Measurements from ENCODE around the gene ZNF559. TPM values are rescaled to one million over a fixed set of nuclear protein-coding genes. Genes with fewer than 3 reads are reported as not detected.

The ZNF559 gene
- total RNA-seq, 3 donors from 2014 or later: 18.4 to 39.1 (median 23.4) TPM

DNA sequence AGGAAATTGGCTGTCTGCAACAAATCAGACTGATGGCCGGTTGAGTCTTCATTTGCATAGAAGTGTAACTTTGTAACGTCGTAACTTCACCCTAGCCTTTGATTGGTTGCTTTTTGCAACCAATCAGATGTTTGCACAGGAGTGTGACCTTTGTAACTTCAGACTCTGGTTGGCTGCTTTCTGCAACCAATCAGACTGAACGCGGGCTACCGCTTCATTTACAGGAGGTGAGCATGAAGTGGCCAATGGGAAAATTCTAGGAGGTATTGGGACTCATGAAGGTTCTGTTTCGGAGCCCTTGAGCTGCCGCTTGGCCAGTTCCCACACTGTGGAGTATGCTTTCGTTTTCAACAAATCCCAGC, 441 bp upstream of the ZNF559 start:
- Histone ChIP-seq H3K9me3 (peaks cover 17 to 34% of the 10 kb centered on the region in 2 donors), H3K27me3 (no peaks in the 10 kb centered on the region), H3K36me3 (no peaks in the 10 kb centered on the region), H3K27ac (peak overlapping the region; percentile 91 to 94), H3K4me3 (peak overlapping the region; percentile 72 to 89 (median 86)), H3K4me1 (no peaks in the 10 kb centered on the region)
- intact Hi-C loops (cut with DNase I; ENCODE audit: low total_unique reads): no loop called here
- DNase-seq (ENCODE audit: low spot score in 2 of 2): peak in 1 of 2 donors; percentile 54
- TF ChIP-seq, protein P1, sequence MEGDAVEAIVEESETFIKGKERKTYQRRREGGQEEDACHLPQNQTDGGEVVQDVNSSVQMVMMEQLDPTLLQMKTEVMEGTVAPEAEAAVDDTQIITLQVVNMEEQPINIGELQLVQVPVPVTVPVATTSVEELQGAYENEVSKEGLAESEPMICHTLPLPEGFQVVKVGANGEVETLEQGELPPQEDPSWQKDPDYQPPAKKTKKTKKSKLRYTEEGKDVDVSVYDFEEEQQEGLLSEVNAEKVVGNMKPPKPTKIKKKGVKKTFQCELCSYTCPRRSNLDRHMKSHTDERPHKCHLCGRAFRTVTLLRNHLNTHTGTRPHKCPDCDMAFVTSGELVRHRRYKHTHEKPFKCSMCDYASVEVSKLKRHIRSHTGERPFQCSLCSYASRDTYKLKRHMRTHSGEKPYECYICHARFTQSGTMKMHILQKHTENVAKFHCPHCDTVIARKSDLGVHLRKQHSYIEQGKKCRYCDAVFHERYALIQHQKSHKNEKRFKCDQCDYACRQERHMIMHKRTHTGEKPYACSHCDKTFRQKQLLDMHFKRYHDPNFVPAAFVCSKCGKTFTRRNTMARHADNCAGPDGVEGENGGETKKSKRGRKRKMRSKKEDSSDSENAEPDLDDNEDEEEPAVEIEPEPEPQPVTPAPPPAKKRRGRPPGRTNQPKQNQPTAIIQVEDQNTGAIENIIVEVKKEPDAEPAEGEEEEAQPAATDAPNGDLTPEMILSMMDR (IDR thresholded peaks at IDR 0.05): no peak
- TF ChIP-seq POLR2A (IDR thresholded peaks at IDR 0.05) (no peak), POLR2AphosphoS5 (IDR thresholded peaks at IDR 0.05) (no peak)

DNA sequence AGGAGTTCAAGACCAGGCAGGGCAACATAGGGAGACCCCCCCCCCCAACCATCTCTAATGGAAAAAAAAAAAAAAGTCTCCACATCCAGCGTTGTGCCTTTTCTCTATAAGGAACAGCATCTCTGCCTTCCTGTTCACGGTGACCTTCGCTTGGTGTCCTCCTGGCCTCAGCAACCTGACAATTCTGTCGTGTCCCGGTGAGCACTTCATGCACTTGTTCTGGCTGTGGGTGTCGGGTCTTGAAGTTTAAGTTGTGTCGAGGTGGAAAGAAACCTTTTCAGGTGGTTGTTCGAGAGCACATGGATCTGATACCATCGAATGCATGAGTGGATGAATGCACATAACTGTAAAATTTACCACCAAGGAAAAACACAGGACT, 594 bp downstream of the ZNF559 start:
- Histone ChIP-seq H3K36me3 (no peaks in the 10 kb centered on the region), H3K9me3 (peaks cover 21 to 44% of the 10 kb centered on the region in 2 donors), H3K4me1 (no peaks in the 10 kb centered on the region), H3K27me3 (no peaks in the 10 kb centered on the region), H3K27ac (peak overlapping the region; percentile 91 to 94), H3K4me3 (peak overlapping the region; percentile 72 to 89 (median 86))
- no peak for DNase-seq (ENCODE audit: low spot score in 2 of 2)
- TF ChIP-seq POLR2A (IDR thresholded peaks at IDR 0.05): no peak
- TF ChIP-seq, protein P1 (IDR thresholded peaks at IDR 0.05): no peak
- TF ChIP-seq POLR2AphosphoS5 (IDR thresholded peaks at IDR 0.05): no peak
- intact Hi-C loops (cut with DNase I; ENCODE audit: low total_unique reads): no loop called here

DNA sequence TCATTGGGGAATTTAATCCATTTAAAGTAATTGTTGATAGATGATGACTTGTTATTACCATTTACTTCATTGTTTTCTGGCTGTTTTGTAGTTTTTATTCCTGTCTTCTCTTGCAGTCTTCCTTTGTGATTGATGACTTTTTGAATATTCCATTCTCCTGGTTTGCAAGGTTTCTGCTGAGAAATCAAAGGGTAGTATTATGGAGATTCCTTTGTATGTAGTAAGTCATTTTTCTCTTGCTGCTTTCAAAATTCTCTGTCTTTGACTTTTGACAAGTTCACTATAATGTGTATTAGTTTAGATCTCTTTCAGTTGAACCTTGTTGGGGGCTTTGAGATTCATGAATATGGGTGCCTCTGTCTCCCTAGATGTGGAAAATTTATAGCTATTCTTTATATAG, 6.0 kb downstream of the ZNF559 start:
- Histone ChIP-seq H3K9me3 (peaks cover 62 to 95% of the 10 kb centered on the region in 2 donors), H3K27me3 (no peaks in the 10 kb centered on the region), H3K36me3 (peaks cover 16% of the 10 kb centered on the region), H3K27ac (no peak overlapping the region), H3K4me1 (no peaks in the 10 kb centered on the region), H3K4me3 (no peak overlapping the region)
- TF ChIP-seq, protein P1 (IDR thresholded peaks at IDR 0.05): no peak
- TF ChIP-seq POLR2AphosphoS5 (IDR thresholded peaks at IDR 0.05): no peak
- TF ChIP-seq POLR2A (IDR thresholded peaks at IDR 0.05): no peak
- intact Hi-C loops (cut with DNase I; ENCODE audit: low total_unique reads): no loop called here
- DNase-seq (ENCODE audit: low spot score in 2 of 2): no peak

DNA sequence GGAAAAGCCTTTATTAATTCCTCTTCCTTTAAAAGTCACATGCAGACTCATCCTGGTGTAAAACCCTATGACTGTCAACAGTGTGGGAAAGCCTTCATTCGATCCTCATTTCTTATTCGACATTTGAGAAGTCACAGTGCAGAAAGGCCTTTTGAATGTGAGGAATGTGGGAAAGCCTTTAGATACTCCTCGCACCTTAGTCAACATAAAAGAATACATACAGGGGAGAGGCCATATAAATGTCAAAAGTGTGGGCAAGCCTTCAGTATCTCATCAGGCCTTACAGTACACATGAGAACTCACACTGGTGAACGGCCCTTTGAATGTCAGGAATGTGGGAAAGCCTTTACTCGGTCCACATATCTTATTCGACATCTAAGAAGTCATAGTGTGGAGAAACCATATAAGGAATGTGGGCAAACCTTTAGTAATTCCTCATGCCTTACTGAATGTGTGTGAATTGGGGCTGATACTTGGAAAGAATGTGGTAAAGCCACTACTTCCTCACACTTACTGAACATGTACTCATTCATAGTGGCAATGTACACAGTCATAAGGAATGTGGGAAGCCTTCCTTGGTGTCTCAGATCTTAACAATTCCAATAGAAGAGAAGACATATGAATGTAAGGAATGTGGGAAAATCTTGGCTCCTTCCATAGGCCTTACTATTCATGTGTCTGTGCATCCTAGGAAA, 18.8 kb downstream of the ZNF559 start:
- Histone ChIP-seq H3K4me1 (no peaks in the 10 kb centered on the region), H3K9me3 (peaks cover 94 to 100% of the 10 kb centered on the region in 2 donors), H3K36me3 (peaks cover 35% of the 10 kb centered on the region), H3K27ac (no peak overlapping the region), H3K27me3 (no peaks in the 10 kb centered on the region), H3K4me3 (peak overlapping the region in 1 of 3 donors; percentile 10)
- intact Hi-C loops (cut with DNase I; ENCODE audit: low total_unique reads): no loop called here
- no peak for DNase-seq (ENCODE audit: low spot score in 2 of 2)
- TF ChIP-seq POLR2A (IDR thresholded peaks at IDR 0.05) (no peak), POLR2AphosphoS5 (IDR thresholded peaks at IDR 0.05) (no peak)
- TF ChIP-seq, protein P1 (IDR thresholded peaks at IDR 0.05): no peak

DNA sequence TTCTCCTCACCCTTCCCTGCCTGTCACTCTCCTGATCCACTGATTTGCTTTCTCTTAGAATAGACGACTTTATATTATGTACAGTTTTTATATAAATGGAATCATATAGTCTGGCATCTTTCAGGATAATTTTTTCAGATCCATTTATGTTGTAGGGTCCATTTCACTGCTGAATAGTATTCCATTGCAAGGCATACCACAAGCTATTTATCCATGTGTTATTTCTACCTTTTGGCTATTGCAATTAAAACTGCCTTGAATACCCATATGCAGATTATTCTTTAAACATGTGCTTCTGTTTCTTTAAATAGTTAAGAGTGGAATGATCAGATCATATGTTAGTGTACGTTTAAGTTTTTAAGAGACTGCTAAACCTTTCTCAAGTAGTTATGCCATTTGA, 21.0 kb downstream of the ZNF559 start:
- H3K4me1 ChIP-seq: no peaks in the 10 kb centered on the region
- no peak for TF ChIP-seq POLR2AphosphoS5 (IDR thresholded peaks at IDR 0.05)
- no peak for TF ChIP-seq POLR2A (IDR thresholded peaks at IDR 0.05)
- TF ChIP-seq, protein P1 (IDR thresholded peaks at IDR 0.05): no peak
- H3K27ac ChIP-seq: no peak overlapping the region
- H3K4me3 ChIP-seq: no peak overlapping the region
- no peaks in the 10 kb centered on the region for H3K27me3 ChIP-seq
- H3K9me3 ChIP-seq: peaks cover 87 to 100% of the 10 kb centered on the region in 2 donors
- intact Hi-C loops (cut with DNase I; ENCODE audit: low total_unique reads): no loop called here
- DNase-seq (ENCODE audit: low spot score in 2 of 2): no peak
- H3K36me3 ChIP-seq: peaks cover 22% of the 10 kb centered on the region
